Neural progenitor cell (in vitro differentiated cells): Measurements from ENCODE around the gene HLA-DMB. TPM values are rescaled to one million over a fixed set of nuclear protein-coding genes. Genes with fewer than 3 reads are reported as not detected.

Source experiments
- DNase-seq: peaks from one replicate; pipeline ENCODE4 v3.0.0-alpha.2; 2016; ENCODE audit warnings: low spot score
- H2AFZ ChIP-seq: fragments of 200-600 bp; sonication (generic); replicated peaks from 2 replicates; pipeline ENCODE4 v1.6.1; 2016; ENCODE audit warnings: antibody characterized with exemption
- H3F3A ChIP-seq: fragments of 200-600 bp; sonication (generic); 2 replicates; pipeline ENCODE4 v1.6.1; 2016; ENCODE audit warnings: antibody characterized with exemption, low read depth
- H3K27ac ChIP-seq: fragments of 200-600 bp; sonication (generic); 2 replicates; pipeline ENCODE4 v1.5.1; 2016; ENCODE audit warnings: mild to moderate bottlenecking
- H3K27me3 ChIP-seq: fragments of 200-600 bp; sonication (generic); 2 replicates; pipeline ENCODE4 v1.6.1; 2016; ENCODE audit warnings: mild to moderate bottlenecking, moderate library complexity
- H3K36me3 ChIP-seq: fragments of 200-600 bp; sonication (generic); 2 replicates; pipeline ENCODE4 v1.5.1; 2016
- H3K4me1 ChIP-seq: fragments of 200-600 bp; sonication (generic); 2 replicates; pipeline ENCODE4 v1.6.1; 2016; ENCODE audit warnings: mixed run types
- H3K4me2 ChIP-seq: fragments of 200-600 bp; sonication (generic); 2 replicates; pipeline ENCODE4 v1.6.1; 2016
- H3K4me3 ChIP-seq: fragments of 200-600 bp; sonication (generic); 2 replicates; pipeline ENCODE4 v1.5.1; 2016
- H3K79me2 ChIP-seq: fragments of 200-600 bp; sonication (generic); 2 replicates; pipeline ENCODE4 v1.6.1; 2016; ENCODE audit warnings: low read depth
- H3K9ac ChIP-seq: fragments of 200-600 bp; sonication (generic); 2 replicates; pipeline ENCODE4 v1.6.1; 2016
- H3K9me3 ChIP-seq: fragments of 200-600 bp; sonication (generic); 2 replicates; pipeline ENCODE4 v1.5.1; 2016; ENCODE audit warnings: low read depth
- H4K20me1 ChIP-seq: fragments of 200-600 bp; sonication (generic); 2 replicates; pipeline ENCODE4 v1.6.1; 2016; ENCODE audit warnings: low read depth
- H3K27ac Mint-ChIP-seq: 3 replicates; pipeline ENCODE4 v1.8.0; 2021; ENCODE audit warnings: mixed read lengths
- H3K27me3 Mint-ChIP-seq: 2 replicates; pipeline ENCODE4 v1.8.0; 2022; ENCODE audit warnings: low read depth, mild to moderate bottlenecking, inconsistent platforms, moderate library complexity, mixed read lengths; ENCODE audit not compliant: insufficient read depth
- H3K36me3 Mint-ChIP-seq: 3 replicates; pipeline ENCODE4 v1.8.0; 2021; ENCODE audit warnings: mixed read lengths
- H3K4me1 Mint-ChIP-seq: 3 replicates; pipeline ENCODE4 v1.8.0; 2021; ENCODE audit warnings: mixed read lengths
- H3K4me3 Mint-ChIP-seq: 3 replicates; pipeline ENCODE4 v1.8.0; 2021; ENCODE audit warnings: mild to moderate bottlenecking, moderate library complexity, mixed read lengths
- H3K9me3 Mint-ChIP-seq: 3 replicates; pipeline ENCODE4 v1.8.0; 2020; ENCODE audit warnings: mixed read lengths
- EZH2 ChIP-seq: fragments of 200-600 bp; sonication (generic); IDR thresholded peaks from 2 replicates; pipeline ENCODE4 v1.6.1; 2017; ENCODE audit warnings: antibody characterized with exemption, mild to moderate bottlenecking, moderate library complexity
- EZH2phosphoT487 ChIP-seq: fragments of 200-600 bp; sonication (generic); IDR thresholded peaks from 2 replicates; pipeline ENCODE4 v1.6.1; 2017; ENCODE audit warnings: antibody characterized with exemption
- total RNA-seq: library from RNA; depleted of rRNA; stranded (reverse); fragments of >200 nt; gene quantifications from 2 replicates; pipeline ENCODE4 v1.2.3, GENCODE V29; 2015; ENCODE audit warnings: low replicate concordance
- TF ChIP-seq, protein P1 (sequence below): fragments of 200-600 bp; sonication (generic); IDR thresholded peaks from 2 replicates; pipeline ENCODE4 v1.5.1; 2017; ENCODE audit warnings: antibody characterized with exemption, mild to moderate bottlenecking

HLA-DMB gene
- total RNA-seq, 1 donor from 2014 or later, result 4.5 TPM

- no peak overlapping the region for H3K27ac Mint-ChIP-seq
- TF ChIP-seq EZH2phosphoT487 (no peak), EZH2 (no peak)
- TF ChIP-seq, protein P1, sequence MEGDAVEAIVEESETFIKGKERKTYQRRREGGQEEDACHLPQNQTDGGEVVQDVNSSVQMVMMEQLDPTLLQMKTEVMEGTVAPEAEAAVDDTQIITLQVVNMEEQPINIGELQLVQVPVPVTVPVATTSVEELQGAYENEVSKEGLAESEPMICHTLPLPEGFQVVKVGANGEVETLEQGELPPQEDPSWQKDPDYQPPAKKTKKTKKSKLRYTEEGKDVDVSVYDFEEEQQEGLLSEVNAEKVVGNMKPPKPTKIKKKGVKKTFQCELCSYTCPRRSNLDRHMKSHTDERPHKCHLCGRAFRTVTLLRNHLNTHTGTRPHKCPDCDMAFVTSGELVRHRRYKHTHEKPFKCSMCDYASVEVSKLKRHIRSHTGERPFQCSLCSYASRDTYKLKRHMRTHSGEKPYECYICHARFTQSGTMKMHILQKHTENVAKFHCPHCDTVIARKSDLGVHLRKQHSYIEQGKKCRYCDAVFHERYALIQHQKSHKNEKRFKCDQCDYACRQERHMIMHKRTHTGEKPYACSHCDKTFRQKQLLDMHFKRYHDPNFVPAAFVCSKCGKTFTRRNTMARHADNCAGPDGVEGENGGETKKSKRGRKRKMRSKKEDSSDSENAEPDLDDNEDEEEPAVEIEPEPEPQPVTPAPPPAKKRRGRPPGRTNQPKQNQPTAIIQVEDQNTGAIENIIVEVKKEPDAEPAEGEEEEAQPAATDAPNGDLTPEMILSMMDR, result no peak
- no peaks in the 10 kb centered on the region for H3K27me3 ChIP-seq
- DNase-seq, result no peak
- H3K4me3 Mint-ChIP-seq, result no peak overlapping the region
- no peaks in the 10 kb centered on the region for H3K9me3 Mint-ChIP-seq
- H3K4me3 ChIP-seq, result no peak overlapping the region
- no peak overlapping the region for H3K9ac ChIP-seq
- H3K4me1 ChIP-seq, result peaks cover 4% of the 10 kb centered on the region
- H3K27ac ChIP-seq, result no peak overlapping the region
- no peak overlapping the region for H3K4me2 ChIP-seq
- H3K4me1 Mint-ChIP-seq, result peaks cover 2% of the 10 kb centered on the region
- peaks cover 3% of the 10 kb centered on the region for H3K27me3 Mint-ChIP-seq
- H3F3A ChIP-seq, result peaks cover 8% of the 10 kb centered on the region
- no peak overlapping the region for H2AFZ ChIP-seq
- H3K36me3 Mint-ChIP-seq, result no peaks in the 10 kb centered on the region
- no peaks in the 10 kb centered on the region for H3K9me3 ChIP-seq
- no peaks in the 10 kb centered on the region for H4K20me1 ChIP-seq
- peaks cover 7% of the 10 kb centered on the region for H3K79me2 ChIP-seq
- no peaks in the 10 kb centered on the region for H3K36me3 ChIP-seq
Measured at GRCh38 chr6:32888576-32888975, 52.3 kb downstream of the HLA-DMB start.

- H3K27me3 Mint-ChIP-seq, result no peaks in the 10 kb centered on the region
- H3F3A ChIP-seq, result no peaks in the 10 kb centered on the region
- H3K9ac ChIP-seq, result no peak overlapping the region
- H3K36me3 ChIP-seq, result no peaks in the 10 kb centered on the region
- H3K4me2 ChIP-seq, result no peak overlapping the region
- H3K27ac ChIP-seq, result no peak overlapping the region
- H3K9me3 ChIP-seq, result no peaks in the 10 kb centered on the region
- H3K36me3 Mint-ChIP-seq, result no peaks in the 10 kb centered on the region
- no peaks in the 10 kb centered on the region for H4K20me1 ChIP-seq
- no peaks in the 10 kb centered on the region for H3K9me3 Mint-ChIP-seq
- DNase-seq, result no peak
- no peaks in the 10 kb centered on the region for H3K79me2 ChIP-seq
- no peaks in the 10 kb centered on the region for H3K27me3 ChIP-seq
- TF ChIP-seq, protein P1, result no peak
- TF ChIP-seq EZH2phosphoT487, result no peak
- no peak for TF ChIP-seq EZH2
- no peak overlapping the region for H3K27ac Mint-ChIP-seq
- H2AFZ ChIP-seq, result no peak overlapping the region
- H3K4me1 Mint-ChIP-seq, result no peaks in the 10 kb centered on the region
- H3K4me3 ChIP-seq, result no peak overlapping the region
- no peak overlapping the region for H3K4me3 Mint-ChIP-seq
- no peaks in the 10 kb centered on the region for H3K4me1 ChIP-seq
Measured at GRCh38 chr6:32887616-32888015, 53.2 kb downstream of the HLA-DMB start.

GRCh38 chr6:32886681-32887383 lies 54.0 kb downstream of the HLA-DMB start:
- H3K27me3 Mint-ChIP-seq, result no peaks in the 10 kb centered on the region
- no peaks in the 10 kb centered on the region for H3K36me3 Mint-ChIP-seq
- H3K27ac ChIP-seq, result no peak overlapping the region
- no peak overlapping the region for H3K9ac ChIP-seq
- no peak overlapping the region for H2AFZ ChIP-seq
- no peak overlapping the region for H3K4me3 ChIP-seq
- no peaks in the 10 kb centered on the region for H3K4me1 Mint-ChIP-seq
- H3K4me2 ChIP-seq, result no peak overlapping the region
- no peaks in the 10 kb centered on the region for H3K27me3 ChIP-seq
- no peaks in the 10 kb centered on the region for H3K9me3 Mint-ChIP-seq
- no peaks in the 10 kb centered on the region for H3F3A ChIP-seq
- no peaks in the 10 kb centered on the region for H3K4me1 ChIP-seq
- no peak for DNase-seq
- no peaks in the 10 kb centered on the region for H4K20me1 ChIP-seq
- no peak overlapping the region for H3K27ac Mint-ChIP-seq
- H3K9me3 ChIP-seq, result no peaks in the 10 kb centered on the region
- H3K79me2 ChIP-seq, result no peaks in the 10 kb centered on the region
- H3K4me3 Mint-ChIP-seq, result no peak overlapping the region
- no peak for TF ChIP-seq EZH2
- TF ChIP-seq EZH2phosphoT487, result no peak
- TF ChIP-seq, protein P1, result no peak
- no peaks in the 10 kb centered on the region for H3K36me3 ChIP-seq
